ENCODE data around the gene PLCZ1. TPM values are rescaled to one million over a fixed set of nuclear protein-coding genes. Genes with fewer than 3 reads are reported as not detected.

The PLCZ1 gene
- total and polyA plus RNA-seq, 9 donors = not detected

DNA sequence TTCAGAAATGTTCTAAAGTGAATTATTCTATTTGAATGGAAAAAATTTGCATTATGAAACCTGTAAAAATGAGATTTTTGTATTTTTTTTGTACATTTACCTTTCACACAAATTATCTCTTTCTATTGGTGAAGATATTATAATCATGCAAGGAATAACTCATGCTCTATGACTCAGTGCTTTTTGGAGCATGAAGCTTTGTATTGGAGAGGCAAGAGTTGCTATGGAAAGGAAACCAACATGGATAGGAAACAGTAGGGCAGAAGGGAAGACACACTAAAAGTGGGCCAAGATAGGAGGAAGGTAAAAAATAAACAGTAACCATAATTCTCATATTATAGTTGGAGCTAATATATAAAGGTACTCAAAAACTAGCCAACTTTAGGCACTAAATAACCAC is 79.0 kb downstream of the PLCZ1 start:
- Histone ChIP-seq H3K36me3 (no peaks in the 10 kb centered on the region), H3K27ac (no peak overlapping the region), H3K4me1 (ENCODE audit: insufficient read depth) (no peaks in the 10 kb centered on the region), H3K4me3 (no peak overlapping the region), H3K27me3 (no peaks in the 10 kb centered on the region), H3K9me3 (no peaks in the 10 kb centered on the region)
- no peak for DNase-seq
- intact Hi-C loops (cut with DNase I) = no loop called here
- TF ChIP-seq CTCF (IDR thresholded peaks at IDR 0.05) (no peak), POLR2A (IDR thresholded peaks at IDR 0.05) (no peak), EP300 (IDR thresholded peaks at IDR 0.05) (no peak)

GRCh38 chr12:18658179-18658578 is 79.6 kb downstream of the PLCZ1 start:
- DNase-seq = no peak
- 64 to 73% (median 72%) methylated on average over 2 of the region's 2 CpGs for WGBS, 3 donors
- no peak overlapping the region for H3K27ac ChIP-seq
- no peaks in the 10 kb centered on the region for H3K9me3 ChIP-seq
- H3K4me1 ChIP-seq (ENCODE audit: insufficient read depth) = no peaks in the 10 kb centered on the region
- no peaks in the 10 kb centered on the region for H3K27me3 ChIP-seq
- TF ChIP-seq POLR2A (IDR thresholded peaks at IDR 0.05) (no peak), EP300 (IDR thresholded peaks at IDR 0.05) (no peak), CTCF (IDR thresholded peaks at IDR 0.05) (no peak)
- intact Hi-C loops (cut with DNase I) = no loop called here
- H3K4me3 ChIP-seq = no peak overlapping the region
- H3K36me3 ChIP-seq = no peaks in the 10 kb centered on the region

DNA sequence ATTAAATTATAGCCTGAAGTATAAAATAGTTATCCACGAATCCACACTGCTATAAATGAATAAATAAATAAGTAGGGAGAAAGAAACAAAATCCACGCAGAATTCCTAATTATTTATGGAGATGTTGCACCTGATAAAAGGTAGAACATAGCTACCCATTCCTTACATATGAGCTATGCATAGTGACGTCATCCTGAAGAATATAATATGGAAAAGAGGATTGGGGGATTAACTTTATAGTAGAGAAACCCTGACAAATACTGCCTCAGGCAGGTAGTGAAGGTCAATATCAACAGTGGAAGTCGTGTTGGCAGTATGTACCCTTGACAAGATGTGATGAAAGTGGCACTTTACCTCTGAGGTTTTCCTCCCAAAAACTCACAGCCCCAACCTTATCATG is 82.5 kb downstream of the PLCZ1 start:
- H3K4me1 ChIP-seq (ENCODE audit: insufficient read depth) = no peaks in the 10 kb centered on the region
- no peaks in the 10 kb centered on the region for H3K27me3 ChIP-seq
- no peaks in the 10 kb centered on the region for H3K9me3 ChIP-seq
- no peaks in the 10 kb centered on the region for H3K36me3 ChIP-seq
- H3K4me3 ChIP-seq = no peak overlapping the region
- intact Hi-C loops (cut with DNase I) = no loop called here
- no peak for TF ChIP-seq EP300 (IDR thresholded peaks at IDR 0.05)
- TF ChIP-seq POLR2A (IDR thresholded peaks at IDR 0.05) = no peak
- no peak for TF ChIP-seq CTCF (IDR thresholded peaks at IDR 0.05)
- 86 to 91% (median 88%) methylated on average over 4 of the region's 4 CpGs for WGBS, 3 donors
- H3K27ac ChIP-seq = no peak overlapping the region
- DNase-seq = no peak

DNA sequence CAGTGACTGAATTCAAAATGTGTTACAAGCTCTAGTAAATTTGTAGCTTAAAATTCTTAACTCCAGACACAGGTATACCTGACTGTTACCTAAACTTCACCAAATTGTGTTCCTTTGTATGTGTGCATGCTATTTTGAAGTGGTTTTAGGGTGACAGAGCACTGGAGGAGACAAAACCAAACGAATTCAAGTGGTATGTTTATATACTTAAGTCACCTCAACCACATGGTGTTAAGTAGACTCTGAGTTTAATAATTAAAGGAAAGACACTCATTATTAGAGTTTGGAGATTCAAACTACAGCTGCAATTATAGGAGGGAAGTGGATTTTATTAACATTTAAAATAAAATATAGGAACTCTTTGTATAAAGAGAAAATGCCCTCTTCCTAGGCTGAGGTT is 84.3 kb downstream of the PLCZ1 start:
- Histone ChIP-seq H3K4me1 (ENCODE audit: insufficient read depth) (no peaks in the 10 kb centered on the region), H3K4me3 (no peak overlapping the region), H3K9me3 (no peaks in the 10 kb centered on the region), H3K27me3 (no peaks in the 10 kb centered on the region), H3K36me3 (no peaks in the 10 kb centered on the region), H3K27ac (no peak overlapping the region)
- no peak for TF ChIP-seq CTCF (IDR thresholded peaks at IDR 0.05)
- no peak for TF ChIP-seq POLR2A (IDR thresholded peaks at IDR 0.05)
- no peak for TF ChIP-seq EP300 (IDR thresholded peaks at IDR 0.05)
- 49 to 72% (median 50%) methylated on average over 1 of the region's 1 CpG for WGBS, 3 donors
- intact Hi-C loops (cut with DNase I) = no loop called here
- no peak for DNase-seq

GRCh38 chr12:18652596-18652995 is 85.2 kb downstream of the PLCZ1 start:
- no peaks in the 10 kb centered on the region for H3K9me3 ChIP-seq

More at GRCh38 chr12:18652596-18652995, 85.2 kb downstream of the PLCZ1 start:
- H3K27me3 ChIP-seq = no peaks in the 10 kb centered on the region
- no peaks in the 10 kb centered on the region for H3K4me1 ChIP-seq (ENCODE audit: insufficient read depth)
- TF ChIP-seq CTCF (IDR thresholded peaks at IDR 0.05) = no peak
- no peak for TF ChIP-seq EP300 (IDR thresholded peaks at IDR 0.05)
- no peak for TF ChIP-seq POLR2A (IDR thresholded peaks at IDR 0.05)
- H3K36me3 ChIP-seq = no peaks in the 10 kb centered on the region
- intact Hi-C loops (cut with DNase I) = no loop called here
- no peak for DNase-seq
- no peak overlapping the region for H3K27ac ChIP-seq
- no peak overlapping the region for H3K4me3 ChIP-seq

Data from ovary (tissue), 9 donors.